Measurements from ENCODE around the gene RABGAP1L. TPM values are rescaled to one million over a fixed set of nuclear protein-coding genes. Genes with fewer than 3 reads are reported as not detected.

RABGAP1L gene
- total and polyA plus RNA-seq, 2 of the 4 experiments (the other 2 are of a cell fraction) = 7.9 to 26.7 TPM

DNA sequence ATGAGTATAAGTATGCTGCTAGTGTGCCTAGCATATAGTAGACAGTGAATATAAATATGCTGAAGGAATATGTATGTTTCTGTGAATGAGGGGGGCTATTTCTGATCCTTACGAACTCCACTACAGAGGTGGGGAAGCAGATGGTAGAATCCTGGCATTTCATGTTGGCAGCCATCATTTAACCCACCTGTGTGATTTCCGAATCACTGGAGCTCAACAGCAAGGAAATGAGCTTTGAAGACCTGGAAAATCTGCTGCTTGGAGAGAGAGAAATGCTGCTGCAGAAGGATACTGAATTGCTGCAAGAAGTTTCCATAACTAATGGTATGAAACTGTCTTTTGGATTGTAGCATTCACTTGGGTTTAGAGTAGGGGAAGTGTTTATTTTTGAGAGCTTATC is 83.5 kb downstream of the RABGAP1L start:
- intact Hi-C loops (cut with micrococcal nuclease) = no loop called here
- dilution Hi-C loops (cut with HindIII; ENCODE audit: low sequenced_read_pairs, unreplicated experiment) = no loop called here
- no peak overlapping the region for H2BK20ac ChIP-seq (ENCODE audit: low read depth, low read length)
- no peak overlapping the region for H3K18ac ChIP-seq (ENCODE audit: low read depth, low read length)
- H4K5ac ChIP-seq (ENCODE audit: low read depth, low read length) = no peak overlapping the region
- BruUV-seq (replicated peaks) = no TSS peak
- H3K14ac ChIP-seq (replicated peaks; ENCODE audit: low read depth, low read length) = no peak overlapping the region
- H3K4me1 ChIP-seq (ENCODE audit: control insufficient read depth, insufficient read depth, low read length) = no peaks in the 10 kb centered on the region
- H3K4me2 ChIP-seq (ENCODE audit: low read depth, low read length) = no peak overlapping the region
- POLR2A ChIA-PET (ENCODE audit: unreplicated experiment) = no interaction called here
- DNase-seq = no peak
- no peaks in the 10 kb centered on the region for H3K79me1 ChIP-seq (ENCODE audit: low read depth in 1 of 2, low read length in 2 of 2)
- H4K20me1 ChIP-seq (ENCODE audit: insufficient read depth, low read length) = no peaks in the 10 kb centered on the region
- no peaks in the 10 kb centered on the region for H3K9me3 ChIP-seq (ENCODE audit: control insufficient read depth, insufficient read depth, low read length)
- no peak overlapping the region for H3K23ac ChIP-seq (ENCODE audit: low read depth, low read length)
- no peak overlapping the region for H2AK9ac ChIP-seq (replicated peaks; ENCODE audit: low read depth, low read length, poor library complexity)
- 100% methylated on average over 1 of the region's 2 CpGs; no CpG with 5 or more reads in 1 of the 2 experiments for WGBS, 2 experiments (ENCODE audit: extremely low coverage in 2 of 2, insufficient read length in 1 of 2)
- no peak for ATAC-seq (ENCODE audit: low read depth)
- no peak overlapping the region for H2BK5ac ChIP-seq (ENCODE audit: low read depth, low read length, poor library complexity, severe bottlenecking)
- H2AFZ ChIP-seq (replicated peaks; ENCODE audit: low read length, poor library complexity) = no peak overlapping the region
- no peak overlapping the region for H3K4ac ChIP-seq (ENCODE audit: low read depth, low read length)
- H2BK15ac ChIP-seq (ENCODE audit: low read depth, low read length) = no peak overlapping the region
- no peak overlapping the region for H2BK120ac ChIP-seq (ENCODE audit: low read depth, low read length)
- H4K8ac ChIP-seq (ENCODE audit: low read depth in 2 of 2, low read length in 2 of 2) = no peak overlapping the region
- 0 out of 2 replicates have a peak, but pooled peaks cover 2% of the 10 kb centered on the region for H3K36me3 ChIP-seq (ENCODE audit: control insufficient read depth, insufficient read depth, low read length)
- H3K27ac ChIP-seq (ENCODE audit: insufficient read depth, low read length) = no peak overlapping the region
- no peak overlapping the region for H3K56ac ChIP-seq (ENCODE audit: extremely low read depth, insufficient read depth, low read length)
- no peak overlapping the region for H4K91ac ChIP-seq (ENCODE audit: insufficient read depth, low read depth, low read length)
- CTCF ChIA-PET = interaction anchor here (0.8 kb wide), 1 partner anchor 20 kb away, joined by 3 read pairs; no protein-coding TSS in a partner anchor
- in situ Hi-C loops (cut with MboI; ENCODE audit: low sequenced_read_pairs) = no loop called here
- no peaks in the 10 kb centered on the region for H3K27me3 ChIP-seq (ENCODE audit: control insufficient read depth, insufficient read depth, low read length)
- TF ChIP-seq RFX5 (IDR thresholded peaks at IDR 0.05; ENCODE audit: low read depth, low read length) = no peak
- no peak for TF ChIP-seq MXI1 (IDR thresholded peaks at IDR 0.05; ENCODE audit: borderline replicate concordance, low read depth, low read length)
- TF ChIP-seq FOS (IDR thresholded peaks at IDR 0.05; ENCODE audit: low read depth, low read length) = no peak
- no peak for TF ChIP-seq MAZ (IDR thresholded peaks at IDR 0.05; ENCODE audit: borderline replicate concordance, low read depth, low read length)
- TF ChIP-seq CEBPB (IDR thresholded peaks at IDR 0.05; ENCODE audit: low read depth, low read length) = no peak
- no peak for TF ChIP-seq CHD1 (IDR thresholded peaks at IDR 0.05; ENCODE audit: low read depth, low read length)
- no peak for TF ChIP-seq RCOR1 (IDR thresholded peaks at IDR 0.05; ENCODE audit: insufficient replicate concordance, low read length)
- TF ChIP-seq, protein P1, sequence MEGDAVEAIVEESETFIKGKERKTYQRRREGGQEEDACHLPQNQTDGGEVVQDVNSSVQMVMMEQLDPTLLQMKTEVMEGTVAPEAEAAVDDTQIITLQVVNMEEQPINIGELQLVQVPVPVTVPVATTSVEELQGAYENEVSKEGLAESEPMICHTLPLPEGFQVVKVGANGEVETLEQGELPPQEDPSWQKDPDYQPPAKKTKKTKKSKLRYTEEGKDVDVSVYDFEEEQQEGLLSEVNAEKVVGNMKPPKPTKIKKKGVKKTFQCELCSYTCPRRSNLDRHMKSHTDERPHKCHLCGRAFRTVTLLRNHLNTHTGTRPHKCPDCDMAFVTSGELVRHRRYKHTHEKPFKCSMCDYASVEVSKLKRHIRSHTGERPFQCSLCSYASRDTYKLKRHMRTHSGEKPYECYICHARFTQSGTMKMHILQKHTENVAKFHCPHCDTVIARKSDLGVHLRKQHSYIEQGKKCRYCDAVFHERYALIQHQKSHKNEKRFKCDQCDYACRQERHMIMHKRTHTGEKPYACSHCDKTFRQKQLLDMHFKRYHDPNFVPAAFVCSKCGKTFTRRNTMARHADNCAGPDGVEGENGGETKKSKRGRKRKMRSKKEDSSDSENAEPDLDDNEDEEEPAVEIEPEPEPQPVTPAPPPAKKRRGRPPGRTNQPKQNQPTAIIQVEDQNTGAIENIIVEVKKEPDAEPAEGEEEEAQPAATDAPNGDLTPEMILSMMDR (conservative IDR thresholded peaks at IDR 0.05; ENCODE audit: low read depth, low read length) = no peak
- no peak for TF ChIP-seq NFE2L2 (IDR thresholded peaks at IDR 0.05; ENCODE audit: low read depth, low read length)
- TF ChIP-seq RAD21 (IDR thresholded peaks at IDR 0.05; ENCODE audit: low read length) = no peak
- TF ChIP-seq SMC3 (IDR thresholded peaks at IDR 0.05; ENCODE audit: low read depth, low read length) = no peak
- TF ChIP-seq, protein P2, sequence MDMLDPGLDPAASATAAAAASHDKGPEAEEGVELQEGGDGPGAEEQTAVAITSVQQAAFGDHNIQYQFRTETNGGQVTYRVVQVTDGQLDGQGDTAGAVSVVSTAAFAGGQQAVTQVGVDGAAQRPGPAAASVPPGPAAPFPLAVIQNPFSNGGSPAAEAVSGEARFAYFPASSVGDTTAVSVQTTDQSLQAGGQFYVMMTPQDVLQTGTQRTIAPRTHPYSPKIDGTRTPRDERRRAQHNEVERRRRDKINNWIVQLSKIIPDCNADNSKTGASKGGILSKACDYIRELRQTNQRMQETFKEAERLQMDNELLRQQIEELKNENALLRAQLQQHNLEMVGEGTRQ (IDR thresholded peaks at IDR 0.05; ENCODE audit: low read depth, low read length) = no peak
- TF ChIP-seq POLR2A (IDR thresholded peaks at IDR 0.05; ENCODE audit: low read depth, low read length) = no peak
- TF ChIP-seq BHLHE40 (IDR thresholded peaks at IDR 0.05; ENCODE audit: low read depth, low read length) = no peak
- H3K4me3 ChIP-seq (ENCODE audit: insufficient read depth, low read depth, low read length) = no peak overlapping the region
- no peak overlapping the region for H3K9ac ChIP-seq (ENCODE audit: low read depth, low read length)
- H2AK5ac ChIP-seq (ENCODE audit: low read depth, low read length) = no peak overlapping the region
- H3K9me1 ChIP-seq (ENCODE audit: insufficient read depth, low read length) = no peaks in the 10 kb centered on the region; the same call in 1 of the 2 replicates
